Hematopoietic multipotent progenitor cell treated with erythropoietin and hydrocortisone succinate and interleukin-3 and kit ligand, for 17 days (in vitro differentiated cells): ENCODE data around the gene SMPDL3A.

Experiments
- DNase-seq: peaks from one replicate; pipeline ENCODE4 v3.0.0-alpha.2; 2015; ENCODE audit warnings: low spot score

Gene SMPDL3A

GRCh38 chr6:122804962-122805485 lies 16.0 kb downstream of the SMPDL3A start:
- DNase-seq = no peak

- no peak for DNase-seq
These were observed 17.2 kb downstream of the SMPDL3A start for GRCh38 chr6:122806291-122806690.

- DNase-seq = no peak
These were observed 19.2 kb downstream of the SMPDL3A start for GRCh38 chr6:122808121-122808885.

GRCh38 chr6:122809001-122809400 lies 19.9 kb downstream of the SMPDL3A start:
- DNase-seq = no peak

- no peak for DNase-seq
These were observed 20.6 kb downstream of the SMPDL3A start for GRCh38 chr6:122809691-122810090.

GRCh38 chr6:122810189-122810588 lies 21.1 kb downstream of the SMPDL3A start:
- DNase-seq = no peak

- no peak for DNase-seq
These were observed 28.3 kb downstream of the SMPDL3A start for GRCh38 chr6:122817358-122817757.

GRCh38 chr6:122817766-122818165 lies 28.7 kb downstream of the SMPDL3A start:
- DNase-seq = no peak

GRCh38 chr6:122818866-122819265 lies 29.8 kb downstream of the SMPDL3A start:
- DNase-seq = no peak

GRCh38 chr6:122821095-122821494 lies 32.0 kb downstream of the SMPDL3A start:
- no peak for DNase-seq

GRCh38 chr6:122825163-122825562 lies 36.1 kb downstream of the SMPDL3A start:
- no peak for DNase-seq

GRCh38 chr6:122829456-122829855 lies 40.4 kb downstream of the SMPDL3A start:
- DNase-seq = no peak

- no peak for DNase-seq
These were observed 42.5 kb downstream of the SMPDL3A start for GRCh38 chr6:122831511-122831910.

GRCh38 chr6:122832459-122832858 lies 43.4 kb downstream of the SMPDL3A start:
- no peak for DNase-seq

GRCh38 chr6:122833021-122833491 lies 44.0 kb downstream of the SMPDL3A start:
- no peak for DNase-seq

- no peak for DNase-seq
These were observed 49.2 kb downstream of the SMPDL3A start for GRCh38 chr6:122838060-122838780.

- DNase-seq = peak; percentile 58
These were observed 50.4 kb downstream of the SMPDL3A start for GRCh38 chr6:122839472-122839871.

GRCh38 chr6:122839906-122840305 lies 50.8 kb downstream of the SMPDL3A start:
- DNase-seq = no peak

GRCh38 chr6:122845464-122845863 lies 56.4 kb downstream of the SMPDL3A start:
- DNase-seq = no peak

- no peak for DNase-seq
These were observed 57.0 kb downstream of the SMPDL3A start for GRCh38 chr6:122845916-122846612.

- DNase-seq = no peak
These were observed 64.4 kb downstream of the SMPDL3A start for GRCh38 chr6:122853259-122853995.
